Muscle of back (tissue), 11 donors: ENCODE measurements around the gene FGF9. TPM values are rescaled to one million over a fixed set of nuclear protein-coding genes. Genes with fewer than 3 reads are reported as not detected.
A peak's percentile ranks its signal among the peaks of the same experiment; 100 is the strongest.

Experiments used
- DNase-seq, 3 donors: peaks; one replicate each; pipeline versions ENCODE4 v3.0.0 to v3.0.0-alpha.2; 2013
- polyA plus RNA-seq, 10 donors: library from polyadenylated mRNA; unstranded; fragments of 120-200 nt; gene quantifications; one replicate each; pipeline ENCODE4 v1.2.1, GENCODE V29; 2013; ENCODE audit not compliant: insufficient read length in 10 of 10

FGF9 gene
- polyA plus RNA-seq, 10 donors = 6.1 to 15.5 (median 8.0) TPM

- DNase-seq = no peak
Observed at GRCh38 chr13:21703846-21704245, 33.0 kb downstream of the FGF9 start.

GRCh38 chr13:21707586-21707985 lies 36.7 kb downstream of the FGF9 start:
- DNase-seq = no peak

GRCh38 chr13:21709697-21710096 lies 38.8 kb downstream of the FGF9 start:
- no peak for DNase-seq

- DNase-seq = no peak
Observed at GRCh38 chr13:21710163-21710562, 39.3 kb downstream of the FGF9 start.

- no peak for DNase-seq
Observed at GRCh38 chr13:21717817-21718216, 46.9 kb downstream of the FGF9 start.

- DNase-seq = no peak
Observed at GRCh38 chr13:21719463-21719862, 48.6 kb downstream of the FGF9 start.

GRCh38 chr13:21723807-21724505 lies 53.1 kb downstream of the FGF9 start:
- DNase-seq = no peak

- no peak for DNase-seq
Observed at GRCh38 chr13:21730186-21730880, 59.5 kb downstream of the FGF9 start.

- no peak for DNase-seq
Observed at GRCh38 chr13:21733475-21734263, 62.8 kb downstream of the FGF9 start.

- no peak for DNase-seq
Observed at GRCh38 chr13:21734961-21735360, 64.1 kb downstream of the FGF9 start.

- DNase-seq = peak; percentile 9 to 34 (median 16)
Observed at GRCh38 chr13:21735701-21736401, 65.0 kb downstream of the FGF9 start.

- no peak for DNase-seq
Observed at GRCh38 chr13:21736926-21737325, 66.1 kb downstream of the FGF9 start.

GRCh38 chr13:21738630-21739029 lies 67.8 kb downstream of the FGF9 start:
- DNase-seq = peak; percentile 46 to 70 (median 60)

- DNase-seq = no peak
Observed at GRCh38 chr13:21739771-21740170, 68.9 kb downstream of the FGF9 start.

- no peak for DNase-seq
Observed at GRCh38 chr13:21741396-21741979, 70.6 kb downstream of the FGF9 start.

GRCh38 chr13:21742096-21742495 lies 71.2 kb downstream of the FGF9 start:
- no peak for DNase-seq

GRCh38 chr13:21744149-21744548 lies 73.3 kb downstream of the FGF9 start:
- no peak for DNase-seq

GRCh38 chr13:21745307-21745706 lies 74.4 kb downstream of the FGF9 start:
- DNase-seq = no peak

- DNase-seq = no peak
Observed at GRCh38 chr13:21747456-21747855, 76.6 kb downstream of the FGF9 start.

GRCh38 chr13:21748166-21748565 lies 77.3 kb downstream of the FGF9 start:
- no peak for DNase-seq

- DNase-seq = no peak
Observed at GRCh38 chr13:21749410-21749809, 78.5 kb downstream of the FGF9 start.

- DNase-seq = no peak
Observed at GRCh38 chr13:21752501-21752900, 81.6 kb downstream of the FGF9 start.
